Neural crest cell (in vitro differentiated cells): ENCODE measurements around the gene S100A16. TPM values are rescaled to one million over a fixed set of nuclear protein-coding genes. Genes with fewer than 3 reads are reported as not detected.

Experiments used
- DNase-seq: peaks from one replicate; pipeline ENCODE4 v3.0.0; 2021; ENCODE audit warnings: low read depth, mixed read lengths, low spot score
- H3K27ac Mint-ChIP-seq: one replicate; pipeline ENCODE4 v1.8.0; 2021; ENCODE audit warnings: mild to moderate bottlenecking, mixed read lengths; ENCODE audit not compliant: unreplicated experiment
- H3K27me3 Mint-ChIP-seq: 2 replicates; pipeline ENCODE4 v1.8.0; 2021; ENCODE audit warnings: low read depth, mild to moderate bottlenecking, mixed read lengths
- H3K36me3 Mint-ChIP-seq: 2 replicates; pipeline ENCODE4 v1.8.0; 2021; ENCODE audit warnings: low read depth, mild to moderate bottlenecking, mixed read lengths
- H3K4me1 Mint-ChIP-seq: 2 replicates; pipeline ENCODE4 v1.8.0; 2021; ENCODE audit warnings: mixed read lengths
- H3K4me3 Mint-ChIP-seq: one replicate; pipeline ENCODE4 v1.8.0; 2021; ENCODE audit warnings: mild to moderate bottlenecking, mixed read lengths
- H3K9me3 Mint-ChIP-seq: 2 replicates; pipeline ENCODE4 v1.8.0; 2021; ENCODE audit warnings: mixed read lengths
- total RNA-seq: library from RNA; stranded (reverse); gene quantifications from 2 replicates; pipeline ENCODE4 v1.2.1, GENCODE V29; 2021
- TF ChIP-seq, protein P1 (sequence below): fragments of 200-600 bp; sonication (generic); conservative IDR thresholded peaks from 2 replicates; pipeline ENCODE4 v1.5.0; 2021; ENCODE audit warnings: antibody characterized with exemption, mild to moderate bottlenecking

S100A16 gene
- total RNA-seq, 1 donor from 2014 or later: 7.1 TPM

- Mint-ChIP-seq H3K27ac (no peak overlapping the region), H3K27me3 (no peaks in the 10 kb centered on the region), H3K4me3 (peak overlapping the region; percentile 56), H3K36me3 (peaks cover 10% of the 10 kb centered on the region), H3K9me3 (peaks cover 3% of the 10 kb centered on the region), H3K4me1 (peaks cover 49% of the 10 kb centered on the region)
- DNase-seq: no peak
- TF ChIP-seq, protein P1, sequence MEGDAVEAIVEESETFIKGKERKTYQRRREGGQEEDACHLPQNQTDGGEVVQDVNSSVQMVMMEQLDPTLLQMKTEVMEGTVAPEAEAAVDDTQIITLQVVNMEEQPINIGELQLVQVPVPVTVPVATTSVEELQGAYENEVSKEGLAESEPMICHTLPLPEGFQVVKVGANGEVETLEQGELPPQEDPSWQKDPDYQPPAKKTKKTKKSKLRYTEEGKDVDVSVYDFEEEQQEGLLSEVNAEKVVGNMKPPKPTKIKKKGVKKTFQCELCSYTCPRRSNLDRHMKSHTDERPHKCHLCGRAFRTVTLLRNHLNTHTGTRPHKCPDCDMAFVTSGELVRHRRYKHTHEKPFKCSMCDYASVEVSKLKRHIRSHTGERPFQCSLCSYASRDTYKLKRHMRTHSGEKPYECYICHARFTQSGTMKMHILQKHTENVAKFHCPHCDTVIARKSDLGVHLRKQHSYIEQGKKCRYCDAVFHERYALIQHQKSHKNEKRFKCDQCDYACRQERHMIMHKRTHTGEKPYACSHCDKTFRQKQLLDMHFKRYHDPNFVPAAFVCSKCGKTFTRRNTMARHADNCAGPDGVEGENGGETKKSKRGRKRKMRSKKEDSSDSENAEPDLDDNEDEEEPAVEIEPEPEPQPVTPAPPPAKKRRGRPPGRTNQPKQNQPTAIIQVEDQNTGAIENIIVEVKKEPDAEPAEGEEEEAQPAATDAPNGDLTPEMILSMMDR: no peak
Measured at GRCh38 chr1:153630384-153630783, 17.4 kb upstream of the S100A16 start.

- peak overlapping the region; percentile 56 for H3K4me3 Mint-ChIP-seq
- DNase-seq: no peak
- TF ChIP-seq, protein P1: no peak
- H3K4me1 Mint-ChIP-seq: peaks cover 46% of the 10 kb centered on the region
- no peaks in the 10 kb centered on the region for H3K27me3 Mint-ChIP-seq
- H3K27ac Mint-ChIP-seq: no peak overlapping the region
- peaks cover 3% of the 10 kb centered on the region for H3K9me3 Mint-ChIP-seq
- H3K36me3 Mint-ChIP-seq: peaks cover 10% of the 10 kb centered on the region
Measured at GRCh38 chr1:153629971-153630370, 17.0 kb upstream of the S100A16 start.

DNA sequence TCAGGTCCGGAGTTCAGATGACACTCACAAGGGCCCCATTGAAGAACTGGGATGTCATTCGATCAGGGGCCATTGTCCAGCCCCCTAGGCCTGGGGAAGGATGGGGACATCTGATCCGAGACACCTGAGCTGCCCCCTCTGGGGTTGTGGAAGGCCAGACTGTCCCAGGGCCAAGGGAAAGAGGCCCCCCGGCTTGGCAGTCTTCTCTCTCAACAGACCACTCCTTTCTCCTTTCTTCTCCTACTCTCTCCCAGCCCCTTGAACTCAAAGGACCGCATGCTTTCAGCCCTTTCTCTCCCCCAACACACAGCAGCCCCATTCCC, 16.4 kb upstream of the S100A16 start:
- Mint-ChIP-seq H3K9me3 (peaks cover 3% of the 10 kb centered on the region), H3K4me1 (peaks cover 44% of the 10 kb centered on the region), H3K27ac (no peak overlapping the region), H3K27me3 (no peaks in the 10 kb centered on the region), H3K36me3 (peaks cover 7% of the 10 kb centered on the region), H3K4me3 (peak overlapping the region; percentile 67)
- TF ChIP-seq, protein P1: no peak
- DNase-seq: no peak

GRCh38 chr1:153628638-153629342, 15.9 kb upstream of the S100A16 start:
- Mint-ChIP-seq H3K4me3 (no peak overlapping the region), H3K27ac (no peak overlapping the region), H3K4me1 (peaks cover 44% of the 10 kb centered on the region), H3K27me3 (no peaks in the 10 kb centered on the region), H3K36me3 (peaks cover 5% of the 10 kb centered on the region), H3K9me3 (peaks cover 3% of the 10 kb centered on the region)
- TF ChIP-seq, protein P1: no peak
- no peak for DNase-seq

DNA sequence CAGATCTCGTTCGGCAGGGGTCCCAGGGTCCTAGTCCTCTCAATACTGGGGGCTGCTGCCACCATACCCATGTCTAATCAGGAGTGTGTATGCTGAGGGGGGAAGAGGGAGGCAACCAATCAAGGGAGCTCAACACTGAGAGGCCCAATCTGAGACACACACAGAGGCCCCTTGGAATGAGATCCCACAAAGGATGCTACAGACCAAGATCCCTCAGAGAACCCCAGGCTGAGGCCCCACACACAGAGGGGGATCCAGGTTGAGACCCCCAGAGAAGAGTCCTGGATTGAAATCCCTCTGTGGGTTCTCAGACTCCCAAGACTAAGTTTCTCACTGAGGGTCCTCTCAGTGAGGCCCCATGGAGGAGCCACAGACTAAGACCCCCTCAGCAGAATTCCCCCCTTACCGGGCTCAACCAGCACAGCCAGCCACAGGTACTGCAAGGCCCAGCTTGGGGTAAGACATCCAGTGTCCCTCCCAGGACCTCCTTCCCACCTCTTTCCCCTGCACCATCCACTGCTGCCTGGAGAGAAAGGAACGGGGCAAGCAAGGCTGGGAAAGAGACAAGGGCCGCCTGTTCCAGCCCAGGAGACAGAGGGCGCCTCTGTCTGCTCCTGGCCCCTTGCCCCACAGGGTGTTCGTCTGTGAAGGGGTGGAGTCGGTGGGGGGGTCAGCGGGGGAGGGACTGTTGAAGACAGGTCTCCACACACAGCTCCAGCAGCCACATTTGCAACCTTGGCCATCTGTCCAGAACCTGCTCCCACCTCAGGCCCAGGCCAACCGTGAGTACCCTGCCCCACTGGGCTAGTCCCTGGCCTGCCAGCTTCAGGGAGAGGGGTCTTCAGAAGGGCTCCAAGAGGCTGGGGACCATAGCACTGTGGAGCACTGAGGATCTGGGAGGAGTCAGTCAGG, 15.0 kb upstream of the S100A16 start, which contains the start of gene S100A1:
TSS of gene S100A1 (plus strand) at position 720 of the 912 bp plus-strand sequence. CDS start 2,088 bp downstream, outside the sequence.
- no peaks in the 10 kb centered on the region for H3K27me3 Mint-ChIP-seq
- H3K36me3 Mint-ChIP-seq: no peaks in the 10 kb centered on the region
- DNase-seq: no peak
- peak within 1 kb of the TSS; percentile 96 for H3K27ac Mint-ChIP-seq
- no peaks in the 10 kb centered on the region for H3K9me3 Mint-ChIP-seq
- peaks cover 43% of the 10 kb centered on the region for H3K4me1 Mint-ChIP-seq
- H3K4me3 Mint-ChIP-seq: peak within 1 kb of the TSS; percentile 90
- TF ChIP-seq, protein P1: no peak
